GM11168 (cell line): ENCODE results near the gene BBOX1.
"Not testable (repeated sequence)": the region's sequence is repeated elsewhere in the genome, so short reads cannot be mapped to it uniquely, and the experiment has no call there.

Experiments used
- in situ Hi-C: fragments of 300-500 bp; cut with MboI; formaldehyde crosslinking; loops from one replicate; pipeline ENCODE4 v1.12.0; 2022; ENCODE audit warnings: low sequenced_read_pairs; ENCODE audit not compliant: unreplicated experiment

BBOX1 gene

GRCh38 chr11:27081056-27081455, 40.4 kb downstream of the BBOX1 start:
- in situ Hi-C loops: no loop called here

- in situ Hi-C loops: no loop called here
Measured at GRCh38 chr11:27083241-27083640, 42.6 kb downstream of the BBOX1 start.

GRCh38 chr11:27083782-27084181, 43.2 kb downstream of the BBOX1 start:
- in situ Hi-C loops: no loop called here

- in situ Hi-C loops: no loop called here
Measured at GRCh38 chr11:27084518-27084917, 43.9 kb downstream of the BBOX1 start.

GRCh38 chr11:27085111-27085510, 44.5 kb downstream of the BBOX1 start:
- in situ Hi-C loops: no loop called here

- in situ Hi-C loops: no loop called here
Measured at GRCh38 chr11:27085605-27086004, 45.0 kb downstream of the BBOX1 start.

GRCh38 chr11:27087432-27087831, 46.8 kb downstream of the BBOX1 start:
- in situ Hi-C loops: no loop called here

- in situ Hi-C loops: no loop called here
Measured at GRCh38 chr11:27088353-27088752, 47.7 kb downstream of the BBOX1 start.

- in situ Hi-C loops: no loop called here
Measured at GRCh38 chr11:27089746-27090145, 49.1 kb downstream of the BBOX1 start.

GRCh38 chr11:27090357-27090948, 49.8 kb downstream of the BBOX1 start:
- in situ Hi-C loops: not testable (repeated sequence)

GRCh38 chr11:27094120-27094519, 53.5 kb downstream of the BBOX1 start:
- in situ Hi-C loops: no loop called here

- in situ Hi-C loops: no loop called here
Measured at GRCh38 chr11:27095059-27095458, 54.4 kb downstream of the BBOX1 start.

GRCh38 chr11:27095887-27096286, 55.3 kb downstream of the BBOX1 start:
- in situ Hi-C loops: no loop called here

GRCh38 chr11:27097551-27097950, 56.9 kb downstream of the BBOX1 start:
- in situ Hi-C loops: no loop called here

- in situ Hi-C loops: no loop called here
Measured at GRCh38 chr11:27100534-27100933, 59.9 kb downstream of the BBOX1 start.

GRCh38 chr11:27107548-27107947, 66.9 kb downstream of the BBOX1 start:
- in situ Hi-C loops: no loop called here

- in situ Hi-C loops: no loop called here
Measured at GRCh38 chr11:27108809-27109208, 68.2 kb downstream of the BBOX1 start.

- in situ Hi-C loops: no loop called here
Measured at GRCh38 chr11:27111896-27112295, 71.3 kb downstream of the BBOX1 start.

- in situ Hi-C loops: no loop called here
Measured at GRCh38 chr11:27112946-27113345, 72.3 kb downstream of the BBOX1 start.

GRCh38 chr11:27115051-27115650, 74.5 kb downstream of the BBOX1 start:
- in situ Hi-C loops: no loop called here

- in situ Hi-C loops: no loop called here
Measured at GRCh38 chr11:27116684-27117083, 76.1 kb downstream of the BBOX1 start.

- in situ Hi-C loops: no loop called here
Measured at GRCh38 chr11:27118371-27118770, 77.8 kb downstream of the BBOX1 start.
